ENCODE results near the gene SHISA3.

- no peak for TF ChIP-seq MAX (IDR thresholded peaks at IDR 0.05)
- no peak for TF ChIP-seq POLR2A (IDR thresholded peaks at IDR 0.05; ENCODE audit: control extremely low read depth in 1 of 2, low read depth in 2 of 2, low read length in 2 of 2)
- TF ChIP-seq YY1 (IDR thresholded peaks at IDR 0.05; ENCODE audit: low read depth, low read length), result no peak
- TF ChIP-seq CTCF (IDR thresholded peaks at IDR 0.05; ENCODE audit: control extremely low read depth in 1 of 3, insufficient read depth in 1 of 3, low read depth in 1 of 3, low read length in 3 of 3), result no peak
- TF ChIP-seq USF2 (IDR thresholded peaks at IDR 0.05; ENCODE audit: low read length), result no peak
- TF ChIP-seq POU5F1 (IDR thresholded peaks at IDR 0.05; ENCODE audit: low read depth, low read length), result peak; percentile 75; the same call in 1 of the 2 replicates
These were observed 28.1 kb downstream of the SHISA3 start for GRCh38 chr4:42425146-42426065.
